ENCODE results near the gene BARX1.
"Not testable (repeated sequence)": the region's sequence is repeated elsewhere in the genome, so short reads cannot be mapped to it uniquely, and the experiment has no call there.

Gene BARX1

GRCh38 chr9:93945400-93946337, 9.5 kb downstream of the BARX1 start:
- no peak for TF ChIP-seq JUND (IDR thresholded peaks at IDR 0.05; ENCODE audit: low read depth)
- no peak for DNase-seq (ENCODE audit: low read depth in 1 of 2, low spot score in 1 of 2)
- in situ Hi-C loops (cut with HindIII; ENCODE audit: low pct_unique_long_range_greater_than_20kb, low sequenced_read_pairs) = no loop called here

DNA sequence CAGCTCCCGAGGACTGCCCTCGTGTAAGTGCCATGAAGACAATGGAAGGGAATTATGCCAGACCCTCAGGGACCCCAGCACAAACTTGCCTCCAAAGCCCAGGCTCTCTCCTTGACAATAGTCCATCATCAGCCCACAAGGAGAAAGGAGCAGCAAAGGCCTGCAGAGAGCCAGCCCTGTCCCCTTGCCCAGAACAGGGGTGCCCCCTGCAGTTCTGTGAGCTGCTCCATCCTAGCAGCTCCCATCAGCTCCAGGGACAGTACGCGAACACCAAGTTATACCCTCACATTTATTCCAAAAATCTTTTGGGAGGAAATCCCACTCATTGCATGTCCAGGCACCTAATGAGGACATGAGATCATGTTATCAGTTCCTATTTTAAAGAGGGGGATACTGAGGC, 11.1 kb downstream of the BARX1 start:
- in situ Hi-C loops (cut with HindIII; ENCODE audit: low pct_unique_long_range_greater_than_20kb, low sequenced_read_pairs) = no loop called here
- no peak for DNase-seq (ENCODE audit: low read depth in 1 of 2, low spot score in 1 of 2)
- TF ChIP-seq JUND (IDR thresholded peaks at IDR 0.05; ENCODE audit: low read depth) = no peak

- TF ChIP-seq JUND (IDR thresholded peaks at IDR 0.05; ENCODE audit: low read depth) = no peak
- in situ Hi-C loops (cut with HindIII; ENCODE audit: low pct_unique_long_range_greater_than_20kb, low sequenced_read_pairs) = no loop called here
- DNase-seq (ENCODE audit: low read depth in 1 of 2, low spot score in 1 of 2) = no peak
Observed at GRCh38 chr9:93942161-93942560, 13.0 kb downstream of the BARX1 start.

- no peak for TF ChIP-seq JUND (IDR thresholded peaks at IDR 0.05; ENCODE audit: low read depth)
- in situ Hi-C loops (cut with HindIII; ENCODE audit: low pct_unique_long_range_greater_than_20kb, low sequenced_read_pairs) = no loop called here
- DNase-seq (ENCODE audit: low read depth in 1 of 2, low spot score in 1 of 2) = no peak
Observed at GRCh38 chr9:93941493-93941892, 13.7 kb downstream of the BARX1 start.

DNA sequence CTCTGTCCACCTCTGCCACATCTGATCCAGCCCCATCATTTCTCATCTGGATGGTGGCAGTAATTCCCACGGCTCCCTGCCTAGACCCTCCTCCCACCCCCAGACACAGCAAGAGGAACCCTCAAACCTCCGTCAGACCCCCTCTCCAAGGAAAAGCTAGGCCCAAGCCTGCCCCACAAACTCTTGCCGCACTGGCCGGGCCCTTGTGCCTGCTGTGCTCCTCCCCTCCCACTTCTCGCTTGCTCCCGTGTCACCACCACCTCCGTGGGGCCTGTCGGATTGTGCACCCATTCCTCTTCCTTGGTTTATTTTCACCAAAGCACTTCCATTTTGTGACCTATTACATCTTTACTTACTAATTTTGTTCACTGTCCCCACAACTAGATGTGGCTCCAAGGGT, 14.2 kb downstream of the BARX1 start:
- no peak for DNase-seq (ENCODE audit: low read depth in 1 of 2, low spot score in 1 of 2)
- in situ Hi-C loops (cut with HindIII; ENCODE audit: low pct_unique_long_range_greater_than_20kb, low sequenced_read_pairs) = no loop called here
- no peak for TF ChIP-seq JUND (IDR thresholded peaks at IDR 0.05; ENCODE audit: low read depth)

DNA sequence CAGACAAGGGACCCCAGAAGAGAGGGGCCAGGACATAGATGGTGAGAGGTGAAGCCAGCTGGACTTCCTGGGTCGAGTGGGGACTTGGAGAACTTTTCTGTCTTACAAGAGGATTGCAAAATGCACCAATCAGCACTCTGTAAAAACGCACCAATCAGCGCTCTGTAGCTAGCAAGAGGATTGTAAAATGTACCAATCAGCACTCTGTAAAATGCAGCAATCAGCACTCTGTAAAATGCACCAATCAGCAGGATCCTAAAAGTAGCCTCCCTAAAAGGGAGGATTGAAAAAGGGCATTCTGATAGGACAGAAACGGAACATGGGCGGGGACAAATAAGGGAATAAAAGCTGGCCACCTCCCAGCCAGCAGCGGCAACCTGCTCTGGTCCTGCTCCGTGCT, 15.6 kb downstream of the BARX1 start:
- in situ Hi-C loops (cut with HindIII; ENCODE audit: low pct_unique_long_range_greater_than_20kb, low sequenced_read_pairs); DNase-seq (ENCODE audit: low read depth in 1 of 2, low spot score in 1 of 2): not testable (repeated sequence)

GRCh38 chr9:93937193-93937592, 18.0 kb downstream of the BARX1 start:
- DNase-seq (ENCODE audit: low read depth in 1 of 2, low spot score in 1 of 2) = no peak
- in situ Hi-C loops (cut with HindIII; ENCODE audit: low pct_unique_long_range_greater_than_20kb, low sequenced_read_pairs) = no loop called here

GRCh38 chr9:93931905-93932304, 23.2 kb downstream of the BARX1 start:
- in situ Hi-C loops (cut with HindIII; ENCODE audit: low pct_unique_long_range_greater_than_20kb, low sequenced_read_pairs) = no loop called here
- TF ChIP-seq JUND (IDR thresholded peaks at IDR 0.05; ENCODE audit: low read depth) = no peak

More at GRCh38 chr9:93937193-93937592, 18.0 kb downstream of the BARX1 start:
- TF ChIP-seq JUND (IDR thresholded peaks at IDR 0.05; ENCODE audit: low read depth) = no peak

DNA sequence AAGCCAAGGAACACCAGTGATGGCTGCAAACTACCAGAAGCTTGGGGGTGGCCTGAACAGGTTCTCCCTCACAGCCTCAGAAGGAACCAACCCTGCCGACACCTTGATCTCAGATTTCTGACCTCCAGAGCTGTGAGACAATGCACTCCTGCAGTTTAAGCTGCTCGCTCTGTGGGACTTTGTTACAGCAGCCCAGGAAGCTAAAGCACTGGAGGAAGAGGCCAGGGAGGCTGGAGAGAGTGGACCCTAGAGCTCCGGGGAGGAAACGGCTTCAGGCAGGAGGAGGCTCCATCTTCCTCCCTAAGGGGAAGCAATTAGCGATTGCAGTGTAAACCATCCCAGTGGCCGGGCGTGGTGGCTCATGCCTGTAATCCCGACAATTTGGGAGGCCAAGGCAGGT, 25.1 kb downstream of the BARX1 start:
- no peak for DNase-seq (ENCODE audit: low read depth in 1 of 2, low spot score in 1 of 2)
- in situ Hi-C loops (cut with HindIII; ENCODE audit: low pct_unique_long_range_greater_than_20kb, low sequenced_read_pairs) = no loop called here
- no peak for TF ChIP-seq JUND (IDR thresholded peaks at IDR 0.05; ENCODE audit: low read depth)

More at GRCh38 chr9:93931905-93932304, 23.2 kb downstream of the BARX1 start:
- DNase-seq (ENCODE audit: low read depth in 1 of 2, low spot score in 1 of 2) = no peak

DNA sequence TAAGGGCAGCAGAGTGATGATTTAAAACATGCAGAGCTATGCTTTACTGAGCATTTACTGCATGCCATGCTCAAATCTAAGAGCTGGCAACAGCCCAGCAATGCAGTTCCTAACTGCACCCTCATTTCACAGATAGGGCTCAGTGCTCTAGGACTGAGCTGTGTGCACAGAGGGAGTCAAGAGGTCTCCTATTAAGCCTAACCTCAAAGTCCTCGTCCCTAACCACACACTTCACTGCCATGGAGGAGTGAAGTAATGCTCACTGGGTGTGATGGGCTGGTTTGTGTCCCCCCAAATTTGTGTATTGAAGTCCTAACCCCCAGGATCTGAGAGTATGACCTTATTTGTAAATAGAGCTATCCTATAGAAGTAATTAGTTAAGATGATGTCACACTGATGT, 25.9 kb downstream of the BARX1 start:
- DNase-seq (ENCODE audit: low read depth in 1 of 2, low spot score in 1 of 2) = no peak
- in situ Hi-C loops (cut with HindIII; ENCODE audit: low pct_unique_long_range_greater_than_20kb, low sequenced_read_pairs) = no loop called here
- TF ChIP-seq JUND (IDR thresholded peaks at IDR 0.05; ENCODE audit: low read depth) = no peak

DNA sequence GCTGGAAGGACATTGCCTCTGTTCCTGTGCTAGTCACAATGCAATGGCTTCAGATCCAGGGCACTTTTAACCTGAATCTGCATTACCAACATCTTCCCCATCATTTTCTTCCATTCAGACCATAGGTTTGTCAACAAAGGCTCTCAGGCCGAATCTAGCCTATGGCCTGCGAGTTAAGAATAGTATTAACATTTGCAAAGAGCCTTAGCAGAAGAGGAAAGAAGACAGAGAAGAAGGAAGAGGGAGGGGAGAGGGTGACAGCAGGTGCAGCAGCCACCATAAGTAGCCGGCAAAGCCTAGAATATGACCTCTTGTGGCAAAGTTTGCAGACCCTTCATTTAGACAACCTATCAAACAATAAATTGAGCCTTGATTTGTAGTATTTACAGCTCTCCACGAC, 32.6 kb downstream of the BARX1 start:
- DNase-seq (ENCODE audit: low read depth in 1 of 2, low spot score in 1 of 2) = no peak
- in situ Hi-C loops (cut with HindIII; ENCODE audit: low pct_unique_long_range_greater_than_20kb, low sequenced_read_pairs) = no loop called here
- TF ChIP-seq JUND (IDR thresholded peaks at IDR 0.05; ENCODE audit: low read depth) = no peak

DNA sequence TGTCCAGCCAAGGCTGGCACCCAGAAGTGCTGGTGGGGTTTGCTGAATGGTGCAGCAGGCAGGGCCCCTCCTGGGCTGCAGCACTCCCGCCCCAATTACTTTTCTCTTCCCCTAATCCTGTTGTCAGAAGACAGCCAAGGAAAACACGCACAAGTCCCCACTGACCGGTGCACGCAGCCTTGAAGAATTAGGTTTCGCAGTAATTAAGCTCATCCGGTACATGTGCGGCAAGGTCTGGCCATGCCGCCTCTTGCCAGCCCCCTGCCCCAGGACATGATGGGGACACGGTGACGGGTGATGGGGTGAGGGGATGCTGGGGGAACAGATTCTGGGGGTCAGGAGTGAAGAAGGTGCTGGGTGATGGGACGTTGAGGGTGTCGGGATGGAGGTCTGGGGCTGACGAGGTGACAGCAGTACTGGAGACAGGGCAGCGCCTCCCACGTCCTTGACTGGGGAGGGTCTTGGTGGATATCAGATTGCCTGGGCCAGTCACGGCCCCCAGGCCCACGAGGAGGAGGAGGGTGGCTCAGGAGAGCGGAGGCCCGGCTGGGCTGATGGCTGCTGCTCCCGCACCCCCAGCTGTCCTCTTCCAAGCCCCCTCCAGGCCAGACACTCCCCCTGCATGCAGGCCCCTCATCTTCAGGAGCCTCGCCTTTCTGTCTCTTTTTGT, 34.9 kb downstream of the BARX1 start:
- TF ChIP-seq JUND (IDR thresholded peaks at IDR 0.05; ENCODE audit: low read depth) = no peak
- in situ Hi-C loops (cut with HindIII; ENCODE audit: low pct_unique_long_range_greater_than_20kb, low sequenced_read_pairs) = no loop called here
- DNase-seq (ENCODE audit: low read depth in 1 of 2, low spot score in 1 of 2) = no peak

DNA sequence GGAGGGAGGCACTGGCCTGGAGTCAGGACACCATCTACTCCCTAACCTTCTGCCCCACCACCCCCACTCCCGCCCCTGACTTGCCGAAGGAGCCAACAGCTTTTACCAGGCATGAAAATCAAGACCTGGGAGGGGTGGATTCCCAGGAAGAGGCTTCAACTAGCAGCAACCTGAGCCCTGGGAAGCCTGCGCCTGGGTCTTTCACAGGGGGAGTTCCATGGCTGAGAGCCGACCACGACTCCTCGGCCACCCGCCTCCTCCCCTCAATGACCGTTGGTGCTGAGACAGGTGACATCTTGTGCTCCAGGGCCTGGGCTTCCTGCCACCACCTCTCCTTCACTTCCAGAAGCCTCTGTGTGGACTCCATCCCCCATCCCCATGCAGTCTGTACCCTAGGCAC, 37.1 kb downstream of the BARX1 start:
- DNase-seq (ENCODE audit: low read depth in 1 of 2, low spot score in 1 of 2) = no peak
- no peak for TF ChIP-seq JUND (IDR thresholded peaks at IDR 0.05; ENCODE audit: low read depth)
- in situ Hi-C loops (cut with HindIII; ENCODE audit: low pct_unique_long_range_greater_than_20kb, low sequenced_read_pairs) = no loop called here

Data from T47D (cell line).